GM12865 (cell line): ENCODE measurements around the gene CIDEC.

Experiments
- DNase-seq: peaks from one replicate; pipeline ENCODE4 v3.0.0; 2010; ENCODE audit warnings: low read depth
- H3K4me3 ChIP-seq: 2 replicates; pipeline ENCODE4 v1.5.1; 2011; ENCODE audit warnings: mild to moderate bottlenecking, low read depth, low read length, control low read depth
- TF ChIP-seq, protein P1 (sequence below): IDR thresholded peaks from 2 replicates; pipeline ENCODE4 v1.5.1; 2011; ENCODE audit warnings: low read length, control low read depth, low read depth, inconsistent platforms; ENCODE audit not compliant: insufficient read depth; ENCODE audit errors: missing control alignments

CIDEC gene

DNA sequence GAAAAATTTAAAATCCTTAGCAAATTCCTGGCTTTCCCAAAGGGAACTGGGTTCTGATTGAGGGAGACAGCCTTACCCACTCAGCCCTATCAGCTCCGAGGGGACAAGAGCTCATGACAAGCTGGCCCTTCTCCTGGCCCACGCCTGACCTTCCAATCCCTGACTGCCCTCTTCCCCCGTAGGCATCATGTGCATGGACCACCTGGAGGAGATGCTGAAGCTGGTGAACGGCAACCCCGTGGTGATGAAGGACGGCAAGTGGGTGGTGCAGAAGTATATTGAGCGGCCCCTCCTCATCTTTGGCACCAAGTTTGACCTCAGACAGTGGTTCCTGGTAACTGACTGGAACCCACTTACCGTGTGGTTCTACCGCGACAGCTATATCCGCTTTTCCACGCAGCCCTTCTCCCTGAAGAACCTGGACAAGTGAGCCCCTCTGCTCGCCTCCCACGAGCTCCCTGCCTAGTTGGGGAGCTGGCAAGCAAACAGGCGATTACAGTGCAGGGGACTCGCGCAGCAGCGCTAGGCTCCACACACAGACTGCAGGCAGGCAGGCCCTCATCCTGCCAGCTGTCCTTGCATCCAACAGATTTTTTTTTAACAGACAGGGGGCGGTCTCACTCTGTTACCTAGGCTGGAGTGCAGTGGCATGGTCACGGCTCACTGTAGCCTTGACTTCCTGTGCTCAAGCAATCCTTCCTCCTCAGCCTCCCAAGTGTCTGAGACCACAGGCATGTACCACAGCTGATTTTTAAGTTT lies 53.1 kb downstream of the CIDEC start:
- H3K4me3 ChIP-seq: no peak overlapping the region
- TF ChIP-seq, protein P1, sequence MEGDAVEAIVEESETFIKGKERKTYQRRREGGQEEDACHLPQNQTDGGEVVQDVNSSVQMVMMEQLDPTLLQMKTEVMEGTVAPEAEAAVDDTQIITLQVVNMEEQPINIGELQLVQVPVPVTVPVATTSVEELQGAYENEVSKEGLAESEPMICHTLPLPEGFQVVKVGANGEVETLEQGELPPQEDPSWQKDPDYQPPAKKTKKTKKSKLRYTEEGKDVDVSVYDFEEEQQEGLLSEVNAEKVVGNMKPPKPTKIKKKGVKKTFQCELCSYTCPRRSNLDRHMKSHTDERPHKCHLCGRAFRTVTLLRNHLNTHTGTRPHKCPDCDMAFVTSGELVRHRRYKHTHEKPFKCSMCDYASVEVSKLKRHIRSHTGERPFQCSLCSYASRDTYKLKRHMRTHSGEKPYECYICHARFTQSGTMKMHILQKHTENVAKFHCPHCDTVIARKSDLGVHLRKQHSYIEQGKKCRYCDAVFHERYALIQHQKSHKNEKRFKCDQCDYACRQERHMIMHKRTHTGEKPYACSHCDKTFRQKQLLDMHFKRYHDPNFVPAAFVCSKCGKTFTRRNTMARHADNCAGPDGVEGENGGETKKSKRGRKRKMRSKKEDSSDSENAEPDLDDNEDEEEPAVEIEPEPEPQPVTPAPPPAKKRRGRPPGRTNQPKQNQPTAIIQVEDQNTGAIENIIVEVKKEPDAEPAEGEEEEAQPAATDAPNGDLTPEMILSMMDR: peak; percentile 25
- DNase-seq: peak; percentile 47

DNA sequence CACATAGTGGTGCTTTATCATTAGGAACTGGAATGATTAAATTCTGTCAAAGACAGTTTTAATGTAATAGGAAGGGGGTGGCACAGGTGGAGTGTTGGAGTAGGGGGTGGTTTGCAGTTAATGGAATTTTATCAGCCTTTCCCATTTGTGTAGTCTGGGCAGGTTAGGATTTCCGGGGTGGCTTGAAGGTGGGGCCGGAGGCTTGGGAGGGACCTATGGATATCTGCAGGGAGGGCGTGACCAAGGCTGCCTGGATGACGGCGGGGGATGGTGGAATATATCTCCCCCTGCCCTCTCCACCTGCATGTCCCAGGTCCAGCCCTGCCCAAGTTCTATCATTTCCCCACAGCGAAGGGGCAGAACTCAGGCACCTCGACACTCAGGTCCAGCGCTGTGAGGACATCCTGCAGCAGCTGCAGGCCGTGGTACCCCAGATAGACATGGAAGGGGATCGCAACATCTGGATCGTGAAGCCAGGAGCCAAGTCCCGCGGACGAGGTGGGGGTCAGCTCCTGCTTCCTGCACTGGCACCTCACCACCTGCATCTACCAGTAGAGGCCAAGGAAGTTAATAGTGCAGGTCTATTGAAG lies 54.5 kb downstream of the CIDEC start:
- H3K4me3 ChIP-seq: no peak overlapping the region
- no peak for DNase-seq
- TF ChIP-seq, protein P1: no peak

DNA sequence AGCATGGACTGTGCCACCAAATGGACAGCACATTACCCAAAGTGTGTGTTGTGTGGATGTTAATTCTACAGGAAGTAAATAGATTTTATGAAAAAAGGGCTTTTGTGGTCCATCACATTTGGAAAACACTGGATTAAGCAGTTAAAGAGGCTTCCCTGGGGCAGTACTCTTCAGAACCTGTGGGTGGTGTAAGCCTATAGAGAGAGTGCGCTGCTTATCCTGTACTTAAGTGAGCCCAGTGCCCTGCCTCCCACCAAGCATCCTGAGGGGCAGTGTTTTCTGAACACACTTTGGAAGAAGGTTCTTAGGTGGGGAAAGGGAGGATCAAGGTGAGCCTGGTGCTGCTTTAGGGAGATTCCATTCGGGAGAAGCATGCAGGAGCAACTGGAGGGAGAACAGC lies 59.1 kb downstream of the CIDEC start:
- no peak overlapping the region for H3K4me3 ChIP-seq
- TF ChIP-seq, protein P1: no peak
- no peak for DNase-seq

DNA sequence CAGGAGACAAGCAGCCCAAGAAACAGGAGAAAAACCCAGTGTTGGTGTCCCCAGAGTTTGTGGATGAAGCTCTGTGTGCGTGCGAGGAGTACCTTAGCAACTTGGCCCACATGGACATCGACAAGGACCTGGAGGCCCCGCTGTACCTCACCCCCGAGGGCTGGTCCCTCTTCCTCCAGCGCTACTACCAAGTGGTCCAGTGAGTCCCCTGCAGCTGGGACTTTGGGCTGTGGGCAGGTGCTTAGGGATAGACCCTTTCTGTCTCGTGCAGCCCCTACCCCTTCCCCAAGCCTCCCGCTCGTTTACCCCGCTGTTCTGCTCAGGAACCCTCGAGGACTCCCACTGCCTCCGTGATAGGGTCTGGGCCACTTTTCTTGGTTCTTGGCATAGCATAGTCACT lies 59.5 kb downstream of the CIDEC start:
- H3K4me3 ChIP-seq: no peak overlapping the region
- TF ChIP-seq, protein P1: no peak
- no peak for DNase-seq

DNA sequence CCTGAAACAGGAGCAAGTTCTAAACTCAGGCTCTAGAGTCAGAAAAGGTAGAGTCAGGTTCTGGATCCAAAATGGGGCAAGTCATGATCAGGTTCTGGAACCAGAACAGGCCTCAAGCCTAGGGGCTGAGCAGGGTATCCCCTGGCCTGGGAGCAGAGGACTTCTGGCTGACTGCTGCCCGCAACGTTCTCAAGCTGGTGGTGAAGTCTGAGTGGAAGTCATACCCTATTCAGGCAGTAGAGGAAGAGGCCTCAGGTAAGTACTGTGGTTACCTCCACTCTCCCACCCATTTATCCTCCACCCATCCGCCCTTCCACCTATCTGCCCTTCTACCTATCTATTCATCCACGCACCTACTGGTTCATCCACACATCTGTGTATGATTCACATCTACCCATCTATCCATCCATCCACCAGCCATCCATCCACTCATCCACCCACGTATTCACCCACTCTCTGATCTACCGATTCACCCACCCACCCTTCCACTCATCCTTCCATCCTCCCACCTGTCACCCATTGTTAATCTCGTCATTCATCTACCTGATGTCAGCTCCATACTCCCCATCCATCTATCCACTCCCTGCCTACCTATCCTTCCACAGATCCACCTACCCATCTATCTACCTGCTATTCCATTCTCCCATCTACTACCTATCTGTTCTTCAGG lies 61.3 kb downstream of the CIDEC start:
- TF ChIP-seq, protein P1: no peak
- H3K4me3 ChIP-seq: no peak overlapping the region
- no peak for DNase-seq

DNA sequence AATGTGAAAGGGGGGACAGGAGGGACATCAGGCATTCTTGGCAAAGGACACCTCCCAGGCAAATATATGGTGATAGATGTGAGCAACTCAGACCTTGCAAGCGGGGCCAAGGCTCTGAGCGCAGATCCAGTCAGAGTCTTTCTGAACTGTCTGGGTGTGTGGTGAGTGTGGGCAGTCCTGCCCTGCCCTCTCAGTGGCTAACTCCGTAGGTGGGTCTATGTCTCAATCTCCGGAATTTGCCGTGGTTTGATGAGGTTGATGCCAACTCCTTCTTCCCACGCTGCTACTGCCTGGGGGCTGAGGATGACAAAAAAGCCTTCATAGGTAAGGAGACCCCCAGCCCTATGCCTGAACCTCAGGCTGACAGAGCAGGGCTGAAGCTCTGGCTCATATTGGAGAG lies 62.6 kb downstream of the CIDEC start:
- no peak overlapping the region for H3K4me3 ChIP-seq
- TF ChIP-seq, protein P1: no peak
- DNase-seq: no peak
